Fibroblast of pulmonary artery (primary cell): ENCODE measurements around the gene SENP1.

Source experiments
- DNase-seq: peaks from one replicate; pipeline ENCODE4 v3.0.0-alpha.2; 2010; ENCODE audit warnings: low read depth
- H3K4me3 ChIP-seq: replicated peaks from 2 replicates; pipeline ENCODE4 v1.5.1; 2011; ENCODE audit warnings: low read depth, mild to moderate bottlenecking, control low read depth, low read length, moderate library complexity
- CTCF ChIP-seq: IDR thresholded peaks from 2 replicates; pipeline ENCODE4 v1.5.1; 2011; ENCODE audit warnings: mild to moderate bottlenecking, control low read depth, low read length, inconsistent platforms; ENCODE audit errors: missing control alignments

Gene SENP1

GRCh38 chr12:48069241-48069640, 36.6 kb downstream of the SENP1 start:
- DNase-seq, result peak; percentile 17
- TF ChIP-seq CTCF, result no peak
- H3K4me3 ChIP-seq, result no peak overlapping the region

- no peak for DNase-seq
- TF ChIP-seq CTCF, result no peak
- no peak overlapping the region for H3K4me3 ChIP-seq
Measured at GRCh38 chr12:48068457-48068856, 37.4 kb downstream of the SENP1 start.

- no peak for DNase-seq
- TF ChIP-seq CTCF, result no peak
- H3K4me3 ChIP-seq, result no peak overlapping the region
Measured at GRCh38 chr12:48067250-48067938, 38.5 kb downstream of the SENP1 start.

- no peak for DNase-seq
- no peak for TF ChIP-seq CTCF
- no peak overlapping the region for H3K4me3 ChIP-seq
Measured at GRCh38 chr12:48065041-48065440, 40.8 kb downstream of the SENP1 start.

- DNase-seq, result no peak
- no peak overlapping the region for H3K4me3 ChIP-seq
- no peak for TF ChIP-seq CTCF
Measured at GRCh38 chr12:48063530-48063929, 42.3 kb downstream of the SENP1 start.

GRCh38 chr12:48061938-48062719, 43.8 kb downstream of the SENP1 start:
- DNase-seq, result peak; percentile 6
- no peak for TF ChIP-seq CTCF
- no peak overlapping the region for H3K4me3 ChIP-seq
